Neural cell (in vitro differentiated cells): ENCODE data around the gene SP7.

ENCODE experiments used
- POLR2AphosphoS5 ChIP-seq: IDR thresholded peaks from 2 replicates; pipeline ENCODE4 v1.6.1; 2012
- RAD21 ChIP-seq: fragments of 450-650 bp; conservative IDR thresholded peaks from 2 replicates; pipeline ENCODE4 v1.6.1; 2014; ENCODE audit warnings: antibody characterized with exemption, mild to moderate bottlenecking, moderate library complexity
- SMC3 ChIP-seq: fragments of 450-650 bp; conservative IDR thresholded peaks from 2 replicates; pipeline ENCODE4 v1.6.1; 2014; ENCODE audit warnings: antibody characterized with exemption, mild to moderate bottlenecking, moderate library complexity; ENCODE audit not compliant: poor library complexity
- TAF1 ChIP-seq: IDR thresholded peaks from 2 replicates; pipeline ENCODE4 v1.6.1; 2012; ENCODE audit warnings: low read depth
- TF ChIP-seq, protein P1 (sequence below): fragments of 450-650 bp; IDR thresholded peaks from 2 replicates; pipeline ENCODE4 v1.5.1; 2014; ENCODE audit warnings: antibody characterized with exemption, mild to moderate bottlenecking, moderate library complexity; ENCODE audit not compliant: poor library complexity, severe bottlenecking

DNA sequence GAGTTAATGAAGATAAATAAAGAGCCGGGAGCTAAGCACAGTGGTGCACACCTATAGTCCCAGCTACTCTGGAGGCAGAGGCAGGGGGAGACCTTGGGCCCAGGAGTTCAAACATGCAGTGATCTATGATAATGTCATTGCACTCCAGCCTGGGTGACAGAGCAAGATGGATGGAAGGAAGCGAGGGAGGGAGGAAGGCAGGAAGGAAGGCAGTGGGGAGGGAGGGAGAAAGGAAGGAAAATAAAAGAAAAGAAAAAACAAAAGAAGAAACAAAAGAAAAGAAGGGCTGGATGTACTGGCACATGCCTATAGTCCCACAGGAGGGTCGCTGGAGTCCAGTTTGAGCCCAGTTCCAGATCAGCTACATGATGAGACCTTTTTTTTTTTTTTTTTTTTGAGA, 19.0 kb upstream of the SP7 start:
- TF ChIP-seq, protein P1, sequence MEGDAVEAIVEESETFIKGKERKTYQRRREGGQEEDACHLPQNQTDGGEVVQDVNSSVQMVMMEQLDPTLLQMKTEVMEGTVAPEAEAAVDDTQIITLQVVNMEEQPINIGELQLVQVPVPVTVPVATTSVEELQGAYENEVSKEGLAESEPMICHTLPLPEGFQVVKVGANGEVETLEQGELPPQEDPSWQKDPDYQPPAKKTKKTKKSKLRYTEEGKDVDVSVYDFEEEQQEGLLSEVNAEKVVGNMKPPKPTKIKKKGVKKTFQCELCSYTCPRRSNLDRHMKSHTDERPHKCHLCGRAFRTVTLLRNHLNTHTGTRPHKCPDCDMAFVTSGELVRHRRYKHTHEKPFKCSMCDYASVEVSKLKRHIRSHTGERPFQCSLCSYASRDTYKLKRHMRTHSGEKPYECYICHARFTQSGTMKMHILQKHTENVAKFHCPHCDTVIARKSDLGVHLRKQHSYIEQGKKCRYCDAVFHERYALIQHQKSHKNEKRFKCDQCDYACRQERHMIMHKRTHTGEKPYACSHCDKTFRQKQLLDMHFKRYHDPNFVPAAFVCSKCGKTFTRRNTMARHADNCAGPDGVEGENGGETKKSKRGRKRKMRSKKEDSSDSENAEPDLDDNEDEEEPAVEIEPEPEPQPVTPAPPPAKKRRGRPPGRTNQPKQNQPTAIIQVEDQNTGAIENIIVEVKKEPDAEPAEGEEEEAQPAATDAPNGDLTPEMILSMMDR, result no peak
- TF ChIP-seq TAF1 (no peak), RAD21 (no peak), POLR2AphosphoS5 (no peak), SMC3 (no peak)
